Measurements from ENCODE around the gene TBC1D22A. TPM values are rescaled to one million over a fixed set of nuclear protein-coding genes. Genes with fewer than 3 reads are reported as not detected.
"Not testable (repeated sequence)": the region's sequence is repeated elsewhere in the genome, so short reads cannot be mapped to it uniquely, and the experiment has no call there.

Gene TBC1D22A
- total and polyA plus RNA-seq, 8 donors: 13.3 to 53.1 (median 21.5) TPM

- Histone ChIP-seq H3K27me3 (no peaks in the 10 kb centered on the region), H3K4me3 (no peak overlapping the region), H3K36me3 (peaks cover 0 to 10% (median 2%) of the 10 kb centered on the region in 4 donors), H3K4me1 (peaks cover 30 to 45% (median 38%) of the 10 kb centered on the region in 4 donors), H3K9me3 (no peaks in the 10 kb centered on the region), H3K27ac (no peak overlapping the region)
- TF ChIP-seq CTCF (IDR thresholded peaks at IDR 0.05) (no peak), POLR2AphosphoS5 (IDR thresholded peaks at IDR 0.05) (no peak), POLR2A (IDR thresholded peaks at IDR 0.05) (no peak), EP300 (IDR thresholded peaks at IDR 0.05) (no peak)
- WGBS, 5 donors: 89 to 96% (median 93%) methylated on average over 9 of the region's 9 CpGs
- no peak for DNase-seq
- intact Hi-C loops (cut with DNase I; ENCODE audit: low total_unique reads): no loop called here
Measured at GRCh38 chr22:46779651-46780050, 17.2 kb downstream of the TBC1D22A start.

GRCh38 chr22:46780453-46780852 is 18.0 kb downstream of the TBC1D22A start:
- Histone ChIP-seq H3K4me3 (no peak overlapping the region), H3K4me1 (peaks cover 22 to 37% (median 30%) of the 10 kb centered on the region in 4 donors), H3K36me3 (peaks cover 0 to 10% (median 2%) of the 10 kb centered on the region in 4 donors), H3K9me3 (no peaks in the 10 kb centered on the region), H3K27ac (no peak overlapping the region), H3K27me3 (no peaks in the 10 kb centered on the region)
- intact Hi-C loops (cut with DNase I; ENCODE audit: low total_unique reads): no loop called here
- 78 to 83% (median 81%) methylated on average over 9 of the region's 9 CpGs for WGBS, 5 donors
- TF ChIP-seq EP300 (IDR thresholded peaks at IDR 0.05) (no peak), POLR2A (IDR thresholded peaks at IDR 0.05) (no peak), POLR2AphosphoS5 (IDR thresholded peaks at IDR 0.05) (no peak), CTCF (IDR thresholded peaks at IDR 0.05) (no peak)
- DNase-seq: no peak

- TF ChIP-seq POLR2A (IDR thresholded peaks at IDR 0.05) (no peak), POLR2AphosphoS5 (IDR thresholded peaks at IDR 0.05) (no peak), EP300 (IDR thresholded peaks at IDR 0.05) (no peak), CTCF (IDR thresholded peaks at IDR 0.05) (no peak)
- DNase-seq: no peak
- peaks cover 0 to 10% (median 2%) of the 10 kb centered on the region in 4 donors for H3K36me3 ChIP-seq
- H3K27me3 ChIP-seq: no peaks in the 10 kb centered on the region
- H3K4me1 ChIP-seq: peaks cover 14 to 29% (median 21%) of the 10 kb centered on the region in 4 donors
- no peak overlapping the region for H3K27ac ChIP-seq
- H3K4me3 ChIP-seq: no peak overlapping the region
- H3K9me3 ChIP-seq: no peaks in the 10 kb centered on the region
- 93 to 98% (median 95%) methylated on average over 9 of the region's 9 CpGs for WGBS, 5 donors
- intact Hi-C loops (cut with DNase I; ENCODE audit: low total_unique reads): no loop called here
Measured at GRCh38 chr22:46781291-46781690, 18.8 kb downstream of the TBC1D22A start.

GRCh38 chr22:46782200-46782599 is 19.8 kb downstream of the TBC1D22A start:
- H3K4me1 ChIP-seq: peaks cover 5 to 20% (median 12%) of the 10 kb centered on the region in 4 donors
- H3K27ac ChIP-seq; H3K27me3 ChIP-seq; H3K4me3 ChIP-seq; H3K9me3 ChIP-seq; intact Hi-C loops (cut with DNase I; ENCODE audit: low total_unique reads); H3K36me3 ChIP-seq; DNase-seq: not testable (repeated sequence)
- 92 to 94% (median 93%) methylated on average over 10 of the region's 10 CpGs for WGBS, 5 donors

- Histone ChIP-seq H3K27me3 (no peaks in the 10 kb centered on the region), H3K4me3 (no peak overlapping the region), H3K36me3 (peaks cover 0 to 10% (median 2%) of the 10 kb centered on the region in 4 donors), H3K27ac (no peak overlapping the region), H3K9me3 (no peaks in the 10 kb centered on the region), H3K4me1 (peaks cover 0 to 18% (median 4%) of the 10 kb centered on the region in 4 donors)
- intact Hi-C loops (cut with DNase I; ENCODE audit: low total_unique reads): no loop called here
- TF ChIP-seq EP300 (IDR thresholded peaks at IDR 0.05): no peak
- no peak for TF ChIP-seq POLR2A (IDR thresholded peaks at IDR 0.05)
- no peak for TF ChIP-seq POLR2AphosphoS5 (IDR thresholded peaks at IDR 0.05)
- no peak for TF ChIP-seq CTCF (IDR thresholded peaks at IDR 0.05)
- DNase-seq: no peak
- 80 to 95% (median 92%) methylated on average over 3 of the region's 3 CpGs for WGBS, 5 donors
Measured at GRCh38 chr22:46783721-46784120, 21.3 kb downstream of the TBC1D22A start.
